Activated CD8-positive, alpha-beta T cell treated with anti-CD3 and anti-CD28 coated beads for 36 hours (primary cell): Measurements from ENCODE around the gene MAP2K5. TPM values are rescaled to one million over a fixed set of nuclear protein-coding genes. Genes with fewer than 3 reads are reported as not detected.

Source experiments
- ATAC-seq: fragments of 200-7000 bp; cut with Tn5 transposase; one replicate; pipeline ENCODE4 v1.10.0; 2021; ENCODE audit warnings: mild to moderate bottlenecking, moderate library complexity
- CTCF ChIA-PET: fragments of 350-600 bp; sonication (Branson Sonifier 250); formaldehyde crosslinking; loops from one replicate; lab custom pipeline; 2021; ENCODE audit warnings: antibody characterized with exemption; lab: Charles Lee
- POLR2A ChIA-PET: fragments of 350-600 bp; sonication (Branson Sonifier 250); formaldehyde crosslinking; loops from one replicate; lab custom pipeline; 2021; ENCODE audit warnings: antibody characterized with exemption; lab: Charles Lee
- DNase-seq: peaks from one replicate; pipeline ENCODE4 v3.0.0-alpha.2; 2020
- H3K27ac Mint-ChIP-seq: one replicate; pipeline ENCODE4 v1.8.0; 2021; ENCODE audit warnings: mild to moderate bottlenecking, mixed read lengths
- H3K27me3 Mint-ChIP-seq: one replicate; pipeline ENCODE4 v1.8.0; 2021; ENCODE audit warnings: mixed read lengths
- H3K36me3 Mint-ChIP-seq: one replicate; pipeline ENCODE4 v1.8.0; 2021; ENCODE audit warnings: low read depth, mixed read lengths
- H3K4me1 Mint-ChIP-seq: one replicate; pipeline ENCODE4 v1.8.0; 2021; ENCODE audit warnings: low read depth, mixed read lengths
- H3K4me3 Mint-ChIP-seq: one replicate; pipeline ENCODE4 v1.8.0; 2021; ENCODE audit warnings: mild to moderate bottlenecking, moderate library complexity, mixed read lengths
- H3K9me3 Mint-ChIP-seq: one replicate; pipeline ENCODE4 v1.8.0; 2021; ENCODE audit warnings: mixed read lengths
- CTCF ChIP-seq: fragments of 200-600 bp; IDR thresholded peaks from one replicate; pipeline ENCODE4 v1.8.0; 2022; ENCODE audit warnings: antibody characterized with exemption, mild to moderate bottlenecking
- intact Hi-C: fragments of 100-400 bp; cut with micrococcal nuclease; formaldehyde crosslinking; loops from one replicate; pipeline ENCODE4 v1.10.0; 2022
- total RNA-seq, 2 experiments: library from RNA; stranded (reverse); gene quantifications; one replicate each; pipeline ENCODE4 v1.2.3, GENCODE V29; 2021

MAP2K5 gene
- total RNA-seq, 2 experiments from 2014 or later = 19.0 to 21.1 TPM

- H3K4me1 Mint-ChIP-seq = peaks cover 9% of the 10 kb centered on the region
- no peak for ATAC-seq
- H3K36me3 Mint-ChIP-seq = no peaks in the 10 kb centered on the region
- DNase-seq = no peak
- H3K4me3 Mint-ChIP-seq = no peak overlapping the region
- peaks cover 1% of the 10 kb centered on the region for H3K9me3 Mint-ChIP-seq
- ChIA-PET CTCF (interaction anchor here (2.4 kb wide), 1 partner anchor 11 kb away, joined by 15 read pairs; no protein-coding TSS in a partner anchor), POLR2A (no interaction called here)
- no peak for TF ChIP-seq CTCF
- intact Hi-C loops = no loop called here
- no peak overlapping the region for H3K27ac Mint-ChIP-seq
- H3K27me3 Mint-ChIP-seq = peaks cover 2% of the 10 kb centered on the region
Measured at GRCh38 chr15:67852418-67852817, 309.9 kb downstream of the MAP2K5 start.

GRCh38 chr15:67853454-67853853 is 311.0 kb downstream of the MAP2K5 start:
- Mint-ChIP-seq H3K4me3 (no peak overlapping the region), H3K36me3 (no peaks in the 10 kb centered on the region), H3K27ac (no peak overlapping the region), H3K27me3 (peaks cover 2% of the 10 kb centered on the region), H3K4me1 (peaks cover 9% of the 10 kb centered on the region), H3K9me3 (peaks cover 1% of the 10 kb centered on the region)
- ATAC-seq (no peak), DNase-seq (no peak)
- intact Hi-C loops = no loop called here
- ChIA-PET POLR2A (interaction anchor here (0.6 kb wide), 1 partner anchor 314 kb away, joined by 3 read pairs; no protein-coding TSS in a partner anchor), CTCF (interaction anchor here (2.4 kb wide), 1 partner anchor 10 kb away, joined by 15 read pairs; no protein-coding TSS in a partner anchor)
- no peak for TF ChIP-seq CTCF

GRCh38 chr15:67854358-67854757 is 311.9 kb downstream of the MAP2K5 start:
- H3K27ac Mint-ChIP-seq = no peak overlapping the region
- DNase-seq = no peak
- no peaks in the 10 kb centered on the region for H3K36me3 Mint-ChIP-seq
- ATAC-seq = no peak
- ChIA-PET CTCF (interaction anchor here (2.4 kb wide), 1 partner anchor 9 kb away, joined by 15 read pairs; no protein-coding TSS in a partner anchor), POLR2A (no interaction called here)
- peaks cover 2% of the 10 kb centered on the region for H3K27me3 Mint-ChIP-seq
- peaks cover 9% of the 10 kb centered on the region for H3K4me1 Mint-ChIP-seq
- intact Hi-C loops = no loop called here
- no peak for TF ChIP-seq CTCF
- H3K9me3 Mint-ChIP-seq = peaks cover 1% of the 10 kb centered on the region
- no peak overlapping the region for H3K4me3 Mint-ChIP-seq

DNA sequence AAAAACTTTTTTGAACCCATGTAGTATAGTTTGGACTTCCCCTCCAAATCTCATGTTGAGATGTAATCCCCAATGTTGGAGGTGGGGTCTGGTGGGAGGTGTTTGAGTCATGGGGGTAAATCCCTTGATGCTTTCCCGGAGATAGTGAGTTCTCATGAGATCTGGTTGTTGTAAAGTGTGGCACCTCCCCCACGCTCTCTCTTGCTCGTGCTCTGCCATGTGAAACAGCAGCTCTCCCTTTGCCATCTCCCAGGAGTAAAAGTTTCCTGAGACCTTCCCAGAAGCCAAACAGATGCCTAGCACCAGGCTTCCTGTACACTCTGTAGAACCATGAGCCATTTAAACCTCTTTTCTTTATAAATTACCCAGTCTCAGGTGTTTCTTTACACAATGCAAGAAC is 313.3 kb downstream of the MAP2K5 start:
- H3K4me3 Mint-ChIP-seq = no peak overlapping the region
- intact Hi-C loops = no loop called here
- peaks cover 9% of the 10 kb centered on the region for H3K4me1 Mint-ChIP-seq
- ATAC-seq (peak; percentile 47), DNase-seq (peak; percentile 32)
- H3K27me3 Mint-ChIP-seq = peaks cover 2% of the 10 kb centered on the region
- ChIA-PET CTCF (no interaction called here), POLR2A (no interaction called here)
- no peaks in the 10 kb centered on the region for H3K36me3 Mint-ChIP-seq
- no peak overlapping the region for H3K27ac Mint-ChIP-seq
- H3K9me3 Mint-ChIP-seq = peaks cover 1% of the 10 kb centered on the region
- no peak for TF ChIP-seq CTCF

Other genes starting within 250 kb of the MAP2K5 start
- 1 to 10 TPM; 7.5 to 7.8 TPM for gene C15orf61, start 21.6 kb upstream of the MAP2K5 start, total RNA-seq